IMR-90 (cell line): ENCODE measurements around the gene AXL. TPM values are rescaled to one million over a fixed set of nuclear protein-coding genes. Genes with fewer than 3 reads are reported as not detected.

Experiments
- ATAC-seq: fragments of 200-7000 bp; cut with Tn5 transposase; 2 replicates; pipeline ENCODE4 v1.9.1; 2020; ENCODE audit warnings: low read depth, mild to moderate bottlenecking, moderate library complexity
- BruUV-seq: library from RNA; stranded (reverse); fragments of 400-500 nt; replicated peaks from 2 replicates; lab custom pipeline; 2021; lab: Mats Ljungman, UMichigan
- CTCF ChIA-PET: fragments of 300-600 bp; formaldehyde crosslinking; extraction: SDS; loops from one replicate; lab custom pipeline; 2021; ENCODE audit warnings: antibody characterized with exemption; lab: Yijun Ruan, JAX
- POLR2A ChIA-PET: fragments of 300-600 bp; sonication (Branson Sonifier 250); formaldehyde crosslinking; loops from one replicate; lab custom pipeline; 2022; ENCODE audit warnings: antibody characterized with exemption; ENCODE audit not compliant: unreplicated experiment; lab: Charles Lee
- DNase-seq: peaks from one replicate; pipeline ENCODE4 v3.0.0; 2013
- H2AFZ ChIP-seq: replicated peaks from 2 replicates; pipeline ENCODE3; 2013; ENCODE audit warnings: low read length, mild to moderate bottlenecking; ENCODE audit not compliant: poor library complexity
- H2AK5ac ChIP-seq: 2 replicates; pipeline ENCODE4 v1.6.1; 2013; ENCODE audit warnings: low read depth, low read length, inconsistent platforms
- H2AK9ac ChIP-seq: replicated peaks from 2 replicates; pipeline ENCODE3; 2013; ENCODE audit warnings: mild to moderate bottlenecking, low read depth, low read length, moderate library complexity; ENCODE audit not compliant: poor library complexity
- H2BK120ac ChIP-seq: 2 replicates; pipeline ENCODE4 v1.6.1; 2013; ENCODE audit warnings: low read depth, low read length, inconsistent platforms
- H2BK15ac ChIP-seq: 3 replicates; pipeline ENCODE4 v1.6.1; 2013; ENCODE audit warnings: low read depth, low read length, inconsistent platforms
- H2BK20ac ChIP-seq: 2 replicates; pipeline ENCODE4 v1.6.1; 2013; ENCODE audit warnings: low read depth, mild to moderate bottlenecking, inconsistent platforms, low read length, moderate library complexity
- H2BK5ac ChIP-seq: 2 replicates; pipeline ENCODE4 v1.6.1; 2013; ENCODE audit warnings: mild to moderate bottlenecking, low read depth, low read length, inconsistent platforms; ENCODE audit not compliant: poor library complexity, severe bottlenecking
- H3K14ac ChIP-seq: replicated peaks from 2 replicates; pipeline ENCODE4 v1.6.1; 2013; ENCODE audit warnings: low read depth, low read length, inconsistent platforms
- H3K18ac ChIP-seq: 2 replicates; pipeline ENCODE4 v1.6.1; 2013; ENCODE audit warnings: low read depth, low read length, control low read depth
- H3K23ac ChIP-seq: 2 replicates; pipeline ENCODE4 v1.6.1; 2013; ENCODE audit warnings: low read depth, low read length, inconsistent platforms
- H3K27ac ChIP-seq: 2 replicates; pipeline ENCODE4 v1.5.1; 2013; ENCODE audit warnings: mild to moderate bottlenecking, control low read depth, low read length; ENCODE audit not compliant: insufficient read depth
- H3K27me3 ChIP-seq: 2 replicates; pipeline ENCODE4 v1.6.1; 2013; ENCODE audit warnings: low read length; ENCODE audit not compliant: control insufficient read depth, insufficient read depth
- H3K36me3 ChIP-seq: 2 replicates; pipeline ENCODE4 v1.6.1; 2013; ENCODE audit warnings: low read length, mixed read lengths; ENCODE audit not compliant: control insufficient read depth, insufficient read depth
- H3K4ac ChIP-seq: 2 replicates; pipeline ENCODE4 v1.6.1; 2013; ENCODE audit warnings: low read depth, low read length, inconsistent platforms
- H3K4me1 ChIP-seq: 2 replicates; pipeline ENCODE4 v1.6.1; 2013; ENCODE audit warnings: low read length, mixed read lengths; ENCODE audit not compliant: control insufficient read depth, insufficient read depth
- H3K4me2 ChIP-seq: 2 replicates; pipeline ENCODE4 v1.6.1; 2013; ENCODE audit warnings: low read depth, mild to moderate bottlenecking, control low read depth, low read length, moderate library complexity
- H3K4me3 ChIP-seq: 2 replicates; pipeline ENCODE4 v1.5.1; 2013; ENCODE audit warnings: low read depth, mild to moderate bottlenecking, control low read depth, low read length, moderate library complexity; ENCODE audit not compliant: insufficient read depth
- H3K56ac ChIP-seq: 2 replicates; pipeline ENCODE4 v1.6.1; 2013; ENCODE audit warnings: low read length, inconsistent platforms; ENCODE audit not compliant: insufficient read depth; ENCODE audit errors: extremely low read depth
- H3K79me1 ChIP-seq, 2 experiments: 2 replicates each; pipeline ENCODE4 v1.6.1; 2013; ENCODE audit warnings: low read length in 2 of 2, inconsistent platforms in 1 of 2, low read depth in 1 of 2
- H3K9ac ChIP-seq: 2 replicates; pipeline ENCODE4 v1.6.1; 2013; ENCODE audit warnings: low read depth, low read length, control low read depth
- H3K9me1 ChIP-seq: 2 replicates; pipeline ENCODE4 v1.6.1; 2013; ENCODE audit warnings: low read length, inconsistent platforms; ENCODE audit not compliant: insufficient read depth
- H3K9me3 ChIP-seq: 2 replicates; pipeline ENCODE4 v1.6.1; 2013; ENCODE audit warnings: low read length; ENCODE audit not compliant: control insufficient read depth, insufficient read depth
- H4K20me1 ChIP-seq: 2 replicates; pipeline ENCODE4 v1.6.1; 2013; ENCODE audit warnings: low read length, inconsistent platforms; ENCODE audit not compliant: insufficient read depth
- H4K5ac ChIP-seq: 2 replicates; pipeline ENCODE4 v1.6.1; 2013; ENCODE audit warnings: mild to moderate bottlenecking, low read depth, low read length, control low read depth
- H4K8ac ChIP-seq, 2 experiments: 2 replicates each; pipeline ENCODE4 v1.6.1; 2013; ENCODE audit warnings: low read depth in 2 of 2, low read length in 2 of 2, control low read depth in 1 of 2, inconsistent platforms in 1 of 2
- H4K91ac ChIP-seq: 2 replicates; pipeline ENCODE4 v1.6.1; 2013; ENCODE audit warnings: low read depth, low read length, inconsistent platforms; ENCODE audit not compliant: insufficient read depth
- CEBPB ChIP-seq: IDR thresholded peaks from 2 replicates; pipeline ENCODE4 v1.6.1; 2012; ENCODE audit warnings: low read depth, low read length, improper control_type of control experiment
- CHD1 ChIP-seq: IDR thresholded peaks from 2 replicates; pipeline ENCODE4 v1.6.1; 2012; ENCODE audit warnings: low read depth, low read length, improper control_type of control experiment
- FOS ChIP-seq: fragments of 150-350 bp; IDR thresholded peaks from 2 replicates; pipeline ENCODE4 v1.6.1; 2016; ENCODE audit warnings: low read depth, low read length
- MAFK ChIP-seq: IDR thresholded peaks from 2 replicates; pipeline ENCODE4 v1.6.1; 2012; ENCODE audit warnings: low read depth, low read length, improper control_type of control experiment
- MXI1 ChIP-seq: IDR thresholded peaks from 2 replicates; pipeline ENCODE4 v1.6.1; 2012; ENCODE audit warnings: low read depth, mild to moderate bottlenecking, low read length, moderate library complexity, borderline replicate concordance
- NFE2L2 ChIP-seq: fragments of 150-350 bp; IDR thresholded peaks from 2 replicates; pipeline ENCODE4 v1.6.1; 2016; ENCODE audit warnings: low read depth, mild to moderate bottlenecking, low read length
- USF2 ChIP-seq: fragments of 150-350 bp; IDR thresholded peaks from 2 replicates; pipeline ENCODE4 v1.6.1; 2017; ENCODE audit warnings: mild to moderate bottlenecking, antibody characterized with exemption, low read length, low read depth
- WGBS, 2 experiments: methylation state at CpG; one replicate each; pipeline versions ENCODE4 v1.1.5 to v1.1.7; 2013; ENCODE audit warnings: missing lambda C conversion rate in 2 of 2; ENCODE audit not compliant: insufficient read length in 1 of 2; ENCODE audit errors: extremely low coverage in 2 of 2; 5-methylcytosine and 5-hydroxymethylcytosine counted together
- dilution Hi-C: fragments of 300-500 bp; cut with HindIII; formaldehyde crosslinking; loops from one replicate; pipeline ENCODE4 v1.14.3; 2018; ENCODE audit warnings: low sequenced_read_pairs; ENCODE audit not compliant: unreplicated experiment
- in situ Hi-C: fragments of 300-500 bp; cut with MboI; formaldehyde crosslinking; loops from 3 replicates; pipeline ENCODE4 v1.14.3; 2019; ENCODE audit warnings: low sequenced_read_pairs, inconsistent platforms, mixed read lengths
- intact Hi-C: fragments of 100-400 bp; cut with micrococcal nuclease; formaldehyde crosslinking; loops from 2 replicates; pipeline ENCODE4 v1.10.0; 2022
- polyA plus RNA-seq, 3 experiments: library from polyadenylated mRNA; depleted of rRNA; stranded (reverse); fragments of >200 nt; gene quantifications; 2 replicates each; pipeline ENCODE4 v1.2.3, GENCODE V29; 2012; ENCODE audit warnings: low replicate concordance in 1 of 3
- total RNA-seq: library from RNA; depleted of rRNA; stranded (reverse); fragments of >200 nt; gene quantifications from 2 replicates; pipeline ENCODE4 v1.2.3, GENCODE V29; 2012

AXL gene
- total and polyA plus RNA-seq, 2 of the 4 experiments (the other 2 are of a cell fraction), result 212 to 466 TPM

DNA sequence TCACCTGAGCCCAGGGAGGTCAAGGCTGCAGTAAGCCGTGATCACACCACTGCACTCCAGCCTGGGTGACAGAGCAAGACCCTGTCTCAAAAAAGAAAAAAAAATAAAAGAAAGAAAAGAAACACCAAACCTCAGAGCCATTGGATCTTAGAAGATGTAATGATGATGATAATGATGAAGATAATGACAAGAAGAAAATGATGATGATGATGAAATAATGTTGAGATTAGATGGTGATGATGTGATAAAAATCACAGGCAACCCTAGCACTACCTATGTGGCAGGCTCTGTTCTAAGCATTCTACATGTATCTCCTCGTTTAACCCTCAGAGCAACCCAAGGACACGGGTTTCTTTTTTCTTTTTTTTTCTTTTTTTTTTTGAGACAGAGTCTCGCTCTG, 25.1 kb downstream of the AXL start:
- Histone ChIP-seq H2BK5ac (no peak overlapping the region), H2AFZ (no peak overlapping the region), H2BK120ac (no peak overlapping the region), H3K79me1 (peaks cover 61 to 73% of the 10 kb centered on the region in 2 experiments), H3K14ac (no peak overlapping the region), H3K27me3 (no peaks in the 10 kb centered on the region), H4K8ac (no peak overlapping the region), H2BK15ac (no peak overlapping the region), H4K20me1 (peaks cover 40% of the 10 kb centered on the region), H3K4me1 (no peaks in the 10 kb centered on the region), H3K9me3 (no peaks in the 10 kb centered on the region), H4K5ac (no peak overlapping the region), H3K56ac (no peak overlapping the region), H3K9me1 (peaks cover 12% of the 10 kb centered on the region), H4K91ac (no peak overlapping the region), H3K23ac (no peak overlapping the region), H3K4ac (no peak overlapping the region), H3K27ac (no peak overlapping the region), H3K4me2 (no peak overlapping the region), H3K36me3 (peaks cover 84% of the 10 kb centered on the region), H3K4me3 (no peak overlapping the region), H3K9ac (no peak overlapping the region), H3K18ac (no peak overlapping the region), H2BK20ac (no peak overlapping the region), H2AK5ac (no peak overlapping the region), H2AK9ac (no peak overlapping the region)
- DNase-seq (no peak), ATAC-seq (no peak)
- in situ Hi-C loops, result no loop called here
- ChIA-PET CTCF (no interaction called here), POLR2A (no interaction called here)
- TF ChIP-seq USF2, result no peak
- TF ChIP-seq FOS, result no peak
- TF ChIP-seq MXI1, result no peak
- no peak for TF ChIP-seq NFE2L2
- peak; percentile 37; the same call in 1 of the 2 replicates for TF ChIP-seq CEBPB
- no peak for TF ChIP-seq MAFK
- no peak for TF ChIP-seq CHD1
- dilution Hi-C loops, result no loop called here
- WGBS, 2 experiments, result 89% methylated on average over 2 of the region's 4 CpGs; no CpG with 5 or more reads in 1 of the 2 experiments
- intact Hi-C loops, result loop anchor here (1.0 kb wide), 1 partner anchor 40 kb away; no protein-coding TSS in a partner anchor
- no TSS peak for BruUV-seq
